ENCODE data around the gene PRPH.
"Not testable (repeated sequence)": the region's sequence is repeated elsewhere in the genome, so short reads cannot be mapped to it uniquely, and the experiment has no call there.

The PRPH gene

DNA sequence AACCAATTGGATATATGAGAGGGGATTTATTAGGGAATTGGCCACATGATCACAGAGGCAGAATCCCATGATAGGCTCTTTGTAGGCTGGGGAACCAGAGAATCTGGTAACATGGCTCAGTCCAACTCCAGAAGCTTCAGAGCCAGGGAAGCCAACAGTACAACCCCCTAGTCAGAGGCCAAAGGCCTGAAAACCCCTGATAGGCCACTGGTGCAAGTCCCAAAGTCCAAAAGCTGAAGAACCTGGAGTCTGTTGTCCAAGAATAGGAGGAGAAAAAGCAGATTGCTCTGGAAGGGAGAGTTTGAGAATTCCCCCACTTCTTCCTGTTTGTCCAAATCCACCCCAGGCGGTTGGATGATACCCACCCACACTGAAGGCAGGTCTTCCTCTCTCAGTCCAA is 19.9 kb downstream of the PRPH start:
- TF ChIP-seq, protein P1, sequence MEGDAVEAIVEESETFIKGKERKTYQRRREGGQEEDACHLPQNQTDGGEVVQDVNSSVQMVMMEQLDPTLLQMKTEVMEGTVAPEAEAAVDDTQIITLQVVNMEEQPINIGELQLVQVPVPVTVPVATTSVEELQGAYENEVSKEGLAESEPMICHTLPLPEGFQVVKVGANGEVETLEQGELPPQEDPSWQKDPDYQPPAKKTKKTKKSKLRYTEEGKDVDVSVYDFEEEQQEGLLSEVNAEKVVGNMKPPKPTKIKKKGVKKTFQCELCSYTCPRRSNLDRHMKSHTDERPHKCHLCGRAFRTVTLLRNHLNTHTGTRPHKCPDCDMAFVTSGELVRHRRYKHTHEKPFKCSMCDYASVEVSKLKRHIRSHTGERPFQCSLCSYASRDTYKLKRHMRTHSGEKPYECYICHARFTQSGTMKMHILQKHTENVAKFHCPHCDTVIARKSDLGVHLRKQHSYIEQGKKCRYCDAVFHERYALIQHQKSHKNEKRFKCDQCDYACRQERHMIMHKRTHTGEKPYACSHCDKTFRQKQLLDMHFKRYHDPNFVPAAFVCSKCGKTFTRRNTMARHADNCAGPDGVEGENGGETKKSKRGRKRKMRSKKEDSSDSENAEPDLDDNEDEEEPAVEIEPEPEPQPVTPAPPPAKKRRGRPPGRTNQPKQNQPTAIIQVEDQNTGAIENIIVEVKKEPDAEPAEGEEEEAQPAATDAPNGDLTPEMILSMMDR (IDR thresholded peaks at IDR 0.05; ENCODE audit: insufficient read depth, missing control alignments) = no peak
- FAIRE-seq (no peak), DNase-seq (ENCODE audit: insufficient read length, low spot score) (no peak)

DNA sequence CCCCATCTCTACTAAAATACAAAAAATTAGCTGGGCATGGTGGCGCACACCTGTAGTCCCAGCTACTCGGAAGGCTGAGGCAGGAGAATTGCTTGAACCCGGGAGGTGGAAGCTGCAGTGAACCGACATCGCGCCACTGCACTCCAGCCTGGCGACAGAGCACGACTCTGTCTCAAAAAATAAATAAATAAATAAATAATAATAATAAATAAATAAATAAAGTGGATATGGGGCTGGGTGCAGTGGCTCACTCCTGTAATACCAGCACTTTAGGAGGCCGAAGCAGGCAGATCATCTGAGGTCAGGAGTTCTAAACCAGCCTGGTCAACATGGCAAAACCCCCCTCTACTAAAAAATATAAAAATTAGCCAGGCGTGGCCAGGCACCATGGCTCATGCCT is 22.2 kb downstream of the PRPH start:
- not testable (repeated sequence) for FAIRE-seq; DNase-seq (ENCODE audit: insufficient read length, low spot score)

DNA sequence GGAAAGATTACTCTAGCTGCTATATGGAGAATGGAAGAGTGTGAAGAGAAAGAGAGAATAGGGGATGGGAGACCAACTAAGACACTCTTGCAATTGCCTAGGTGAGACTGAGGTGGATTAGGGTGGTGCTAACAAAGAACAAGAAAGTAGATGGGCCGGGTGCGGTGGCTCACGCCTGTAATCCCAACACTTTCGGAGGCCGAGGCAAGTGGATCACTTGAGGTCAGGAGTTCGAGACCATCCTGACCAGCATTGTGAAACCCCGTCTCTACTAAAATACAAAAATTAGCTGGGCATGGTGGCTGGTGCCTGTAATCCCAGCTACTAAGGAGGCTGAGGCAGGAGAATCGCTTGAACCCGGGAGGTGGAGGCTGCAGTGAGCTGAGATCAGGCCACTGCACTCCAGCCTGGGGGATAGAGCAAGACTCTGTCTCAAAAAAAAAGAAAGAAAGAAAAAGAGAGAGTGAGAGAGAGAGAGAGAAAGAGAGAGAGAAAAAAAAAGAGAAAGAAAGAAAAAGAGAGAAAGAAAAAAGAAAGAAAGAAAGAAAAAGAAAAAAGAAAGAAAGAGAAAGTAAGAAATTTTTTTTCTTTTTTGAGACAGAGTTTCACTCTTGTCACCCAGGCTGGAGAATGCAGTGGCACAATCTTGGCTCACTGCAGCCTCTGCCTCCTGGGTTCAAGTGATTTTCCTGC is 25.6 kb downstream of the PRPH start:
- DNase-seq (ENCODE audit: insufficient read length, low spot score); FAIRE-seq: not testable (repeated sequence)

DNA sequence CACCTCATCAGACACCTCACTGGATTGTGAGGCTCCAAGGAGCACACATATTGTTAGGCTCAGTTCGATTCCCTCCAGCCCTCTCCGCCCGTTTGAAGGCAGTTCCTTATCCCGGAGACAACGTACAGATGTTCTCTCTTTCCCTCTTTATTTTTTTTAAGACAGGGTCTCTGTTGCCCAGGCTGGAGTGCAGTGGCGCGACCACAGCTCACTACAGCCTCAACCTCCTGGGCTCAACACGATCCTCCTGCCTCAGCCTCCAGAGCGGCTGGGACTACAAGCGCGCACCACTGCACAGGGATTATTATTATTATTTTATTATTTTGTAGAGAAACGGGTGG is 27.4 kb downstream of the PRPH start:
- no peak for FAIRE-seq
- DNase-seq (ENCODE audit: insufficient read length, low spot score) = no peak
- TF ChIP-seq, protein P1 (IDR thresholded peaks at IDR 0.05; ENCODE audit: insufficient read depth, missing control alignments) = no peak

DNA sequence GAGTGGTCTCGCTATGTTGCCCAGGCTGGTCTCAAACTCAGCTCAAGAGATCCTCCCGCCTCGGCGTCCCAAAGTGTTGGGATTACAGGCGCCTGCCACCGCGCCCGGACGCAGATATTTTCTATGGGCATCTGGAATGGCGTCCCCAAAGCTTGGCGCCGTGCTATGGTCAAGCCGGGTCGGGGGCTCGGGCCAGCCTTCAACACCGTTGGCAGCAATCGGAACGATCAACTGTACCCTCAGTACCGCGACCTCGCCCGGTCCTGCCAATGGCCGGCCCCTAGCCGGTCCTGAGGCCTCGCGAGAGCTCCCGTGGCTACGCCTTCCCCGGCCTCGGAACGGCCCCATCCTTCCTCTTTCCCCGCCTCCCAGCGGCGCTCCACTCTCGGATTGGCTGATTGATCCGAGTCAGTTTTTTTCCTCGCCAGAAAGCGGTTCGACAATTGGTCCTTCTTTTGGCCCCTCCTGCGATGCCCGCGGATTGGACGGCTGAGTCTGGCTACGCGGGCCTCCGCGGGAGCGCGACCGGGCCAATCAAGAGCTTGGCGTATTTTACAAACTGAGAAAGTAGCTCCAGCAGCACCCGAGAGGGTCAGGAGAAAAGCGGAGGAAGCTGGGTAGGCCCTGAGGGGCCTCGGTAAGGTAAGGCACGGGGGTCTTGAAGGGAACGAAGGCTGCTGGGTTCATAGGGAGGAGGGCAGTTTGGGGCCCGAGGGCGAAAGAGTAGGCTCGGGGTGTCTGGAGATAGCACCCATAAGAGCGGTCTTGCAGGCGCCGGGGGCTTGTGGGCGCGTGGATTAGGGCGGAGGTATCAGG is 28.0 kb downstream of the PRPH start, which contains the start of gene TROAP:
Gene TROAP (plus strand): TSS at position 548 of the 816 bp plus-strand sequence. CDS start 354 bp downstream, outside the sequence.
- TF ChIP-seq, protein P1 (IDR thresholded peaks at IDR 0.05; ENCODE audit: insufficient read depth, missing control alignments) = no peak
- FAIRE-seq (no peak), DNase-seq (ENCODE audit: insufficient read length, low spot score) (peak; percentile 98)

DNA sequence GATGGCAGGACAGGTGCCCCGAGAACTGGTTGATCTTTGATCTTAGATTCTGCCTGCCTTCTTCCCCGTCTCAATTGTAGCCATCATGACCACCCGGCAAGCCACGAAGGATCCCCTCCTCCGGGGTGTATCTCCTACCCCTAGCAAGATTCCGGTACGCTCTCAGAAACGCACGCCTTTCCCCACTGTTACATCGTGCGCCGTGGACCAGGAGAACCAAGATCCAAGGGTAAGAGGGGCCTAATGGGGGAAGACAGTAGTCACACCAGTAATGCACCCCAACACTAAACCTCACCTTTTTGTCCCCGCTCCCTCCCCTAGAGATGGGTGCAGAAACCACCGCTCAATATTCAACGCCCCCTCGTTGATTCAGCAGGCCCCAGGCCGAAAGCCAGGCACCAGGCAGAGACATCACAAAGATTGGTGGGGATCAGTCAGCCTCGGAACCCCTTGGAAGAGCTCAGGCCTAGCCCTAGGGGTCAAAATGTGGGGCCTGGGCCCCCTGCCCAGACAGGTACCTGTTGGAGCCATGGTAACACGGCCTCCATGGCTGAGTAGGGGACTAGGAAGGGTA is 28.7 kb downstream of the PRPH start:
- DNase-seq (ENCODE audit: insufficient read length, low spot score) (peak; percentile 15), FAIRE-seq (no peak)
- TF ChIP-seq, protein P1 (IDR thresholded peaks at IDR 0.05; ENCODE audit: insufficient read depth, missing control alignments) = no peak

DNA sequence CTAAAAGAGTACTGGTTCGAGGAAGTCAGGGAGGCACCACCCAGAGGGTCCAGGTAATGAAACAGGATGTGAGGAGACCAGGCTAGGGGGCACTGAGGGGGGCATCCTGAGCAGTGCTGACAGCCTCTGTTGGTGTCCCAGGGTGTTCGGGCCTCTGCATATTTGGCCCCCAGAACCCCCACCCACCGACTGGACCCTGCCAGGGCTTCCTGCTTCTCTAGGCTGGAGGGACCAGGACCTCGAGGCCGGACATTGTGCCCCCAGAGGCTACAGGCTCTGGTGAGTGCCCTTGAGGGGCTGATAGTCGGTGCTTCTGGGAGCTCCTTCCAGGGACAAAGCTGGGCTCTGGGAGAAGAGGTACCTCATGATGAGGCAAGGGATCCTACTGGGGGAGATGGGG is 30.7 kb downstream of the PRPH start:
- DNase-seq (ENCODE audit: insufficient read length, low spot score) = no peak
- no peak for FAIRE-seq
- TF ChIP-seq, protein P1 (IDR thresholded peaks at IDR 0.05; ENCODE audit: insufficient read depth, missing control alignments) = no peak

DNA sequence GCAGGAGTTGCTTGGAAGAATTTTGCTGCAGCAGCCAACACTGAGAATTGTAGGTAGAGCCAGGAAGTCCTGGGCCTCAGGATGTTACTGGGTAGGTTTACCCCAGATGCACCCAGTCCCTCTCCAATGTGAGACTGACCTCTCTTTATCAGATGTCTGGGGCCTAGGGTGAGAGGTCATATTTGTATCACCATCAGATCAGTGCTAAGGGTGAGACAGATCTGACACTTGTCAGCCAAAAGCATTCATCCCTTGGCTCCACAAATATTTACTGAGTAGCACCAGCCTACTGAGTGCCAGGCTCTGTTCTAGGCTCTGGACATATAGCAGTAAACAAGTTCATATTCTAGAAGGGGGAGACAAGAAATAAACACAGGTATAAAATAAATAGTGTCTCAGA is 32.4 kb downstream of the PRPH start:
- TF ChIP-seq, protein P1 (IDR thresholded peaks at IDR 0.05; ENCODE audit: insufficient read depth, missing control alignments) = no peak
- FAIRE-seq (no peak), DNase-seq (ENCODE audit: insufficient read length, low spot score) (no peak)

Data from D721Med (cell line).